Measurements from ENCODE around the gene TENT4A.

The TENT4A gene

DNA sequence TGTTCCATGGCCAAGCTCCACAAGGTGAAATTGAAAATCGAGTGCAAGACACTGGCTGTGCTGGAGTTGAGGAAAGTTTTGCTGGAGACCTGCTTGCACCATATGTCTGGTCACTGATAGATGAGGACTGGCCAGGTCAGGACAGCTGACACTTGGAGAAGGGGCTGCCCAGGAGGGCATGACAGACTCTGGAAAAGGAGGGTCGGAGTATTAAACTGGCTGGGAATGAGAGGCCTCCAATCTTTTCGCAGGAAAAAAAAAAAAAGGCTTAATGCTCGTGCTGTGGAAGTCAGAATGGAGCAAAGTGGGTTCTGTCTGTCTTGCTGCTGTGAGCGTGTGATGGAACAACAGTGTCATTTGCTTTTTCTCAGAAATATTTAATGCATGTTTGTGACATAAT is 5.5 kb downstream of the TENT4A start:
- Histone ChIP-seq H2BK120ac (ENCODE audit: low read depth, low read length) (no peak overlapping the region), H3K4ac (ENCODE audit: low read depth, low read length) (no peak overlapping the region), H3K56ac (ENCODE audit: low read length) (no peak overlapping the region), H3K79me1 (ENCODE audit: low read length) (peaks cover 48% of the 10 kb centered on the region), H3K18ac (ENCODE audit: low read length) (no peak overlapping the region), H3K4me3 (ENCODE audit: low read length) (no peak overlapping the region), H3K27me3 (ENCODE audit: insufficient read depth, low read length, poor library complexity) (no peaks in the 10 kb centered on the region), H3K36me3 (ENCODE audit: control insufficient read depth, insufficient read depth, low read length) (no peaks in the 10 kb centered on the region), H2AK5ac (ENCODE audit: low read length) (no peak overlapping the region), H3K4me2 (ENCODE audit: low read length) (no peak overlapping the region), H3K9ac (ENCODE audit: low read length) (no peak overlapping the region), H2BK15ac (replicated peaks; ENCODE audit: low read depth) (no peak overlapping the region), H3K23ac (ENCODE audit: low read length) (no peak overlapping the region), H3K79me2 (ENCODE audit: control insufficient read depth, insufficient read depth, low read length) (peaks cover 84% of the 10 kb centered on the region), H4K8ac (ENCODE audit: low read depth, low read length) (no peak overlapping the region), H2BK5ac (ENCODE audit: low read length) (no peak overlapping the region), H3K4me1 (ENCODE audit: control insufficient read depth, low read depth, low read length) (peaks cover 8% of the 10 kb centered on the region), H3K27ac (ENCODE audit: low read depth, low read length) (no peak overlapping the region), H4K5ac (ENCODE audit: low read length) (no peak overlapping the region)
- WGBS (ENCODE audit: extremely low coverage, insufficient coverage, low lambda C conversion rate) = no CpG with 5 or more reads among the region's 5 CpGs
- DNase-seq = no peak

DNA sequence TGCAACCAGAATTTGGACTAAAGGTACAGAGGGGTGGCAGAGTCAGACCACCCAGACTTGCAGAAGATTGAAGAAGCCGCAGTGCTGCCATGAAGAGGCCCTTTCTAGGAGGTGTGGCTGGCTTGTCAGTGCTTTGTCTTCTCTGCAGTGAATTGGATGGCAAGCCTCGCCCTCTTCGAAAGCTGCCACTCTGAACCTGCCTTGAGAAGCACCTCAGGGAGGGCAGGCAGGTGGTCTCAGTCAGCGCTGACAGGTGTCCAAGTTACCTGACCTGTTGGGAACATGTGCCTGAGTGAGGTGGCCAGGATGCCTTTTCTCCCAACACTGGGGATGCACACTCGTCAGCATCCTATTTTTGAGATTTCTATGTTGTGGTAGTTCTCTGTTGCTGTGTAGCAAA is 6.2 kb downstream of the TENT4A start:
- Histone ChIP-seq H2BK15ac (replicated peaks; ENCODE audit: low read depth) (no peak overlapping the region), H3K4me1 (ENCODE audit: control insufficient read depth, low read depth, low read length) (peaks cover 8% of the 10 kb centered on the region), H3K18ac (ENCODE audit: low read length) (no peak overlapping the region), H2AK5ac (ENCODE audit: low read length) (no peak overlapping the region), H3K4me2 (ENCODE audit: low read length) (no peak overlapping the region), H4K5ac (ENCODE audit: low read length) (no peak overlapping the region), H3K56ac (ENCODE audit: low read length) (no peak overlapping the region), H3K23ac (ENCODE audit: low read length) (no peak overlapping the region), H4K8ac (ENCODE audit: low read depth, low read length) (no peak overlapping the region), H3K27ac (ENCODE audit: low read depth, low read length) (no peak overlapping the region), H3K36me3 (ENCODE audit: control insufficient read depth, insufficient read depth, low read length) (no peaks in the 10 kb centered on the region), H3K4ac (ENCODE audit: low read depth, low read length) (no peak overlapping the region), H3K9ac (ENCODE audit: low read length) (no peak overlapping the region), H2BK120ac (ENCODE audit: low read depth, low read length) (no peak overlapping the region), H3K79me2 (ENCODE audit: control insufficient read depth, insufficient read depth, low read length) (peaks cover 86% of the 10 kb centered on the region), H3K27me3 (ENCODE audit: insufficient read depth, low read length, poor library complexity) (no peaks in the 10 kb centered on the region), H3K4me3 (ENCODE audit: low read length) (no peak overlapping the region), H3K79me1 (ENCODE audit: low read length) (peaks cover 52% of the 10 kb centered on the region), H2BK5ac (ENCODE audit: low read length) (no peak overlapping the region)
- no peak for DNase-seq
- WGBS (ENCODE audit: extremely low coverage, insufficient coverage, low lambda C conversion rate) = no CpG with 5 or more reads among the region's 5 CpGs

DNA sequence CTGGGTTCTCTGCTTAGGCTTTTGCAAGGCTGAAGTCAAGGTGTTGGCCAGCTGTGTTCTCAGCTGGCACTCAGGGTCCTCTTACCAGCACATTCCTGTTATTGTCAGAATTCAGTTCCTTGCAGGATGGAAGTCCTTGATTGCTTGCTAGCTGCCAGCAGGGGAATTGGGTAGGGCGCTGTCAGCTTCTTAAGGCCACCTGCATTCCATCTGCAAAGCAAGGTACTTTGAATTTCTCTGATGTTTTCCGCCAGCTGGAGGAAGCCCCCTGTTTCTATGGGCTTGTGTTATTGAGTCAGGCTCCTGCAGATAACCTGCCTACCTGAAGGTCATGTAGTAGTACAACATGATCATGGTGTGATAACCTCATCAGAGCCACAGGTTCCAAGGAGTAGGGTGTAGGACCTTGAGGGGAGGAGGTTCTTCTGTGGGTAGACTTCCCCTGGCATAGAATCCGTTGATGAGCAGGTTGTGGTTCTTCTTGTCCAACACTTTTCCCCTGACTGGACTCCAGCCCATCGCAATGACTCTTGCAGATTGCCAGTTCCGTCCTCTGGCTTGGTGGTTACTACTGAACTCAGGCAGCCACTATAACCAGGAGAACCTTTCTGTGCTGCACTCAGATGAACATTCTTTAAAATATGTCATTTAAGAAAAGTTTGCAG is 6.8 kb downstream of the TENT4A start:
- Histone ChIP-seq H3K27ac (ENCODE audit: low read depth, low read length) (no peak overlapping the region), H4K5ac (ENCODE audit: low read length) (no peak overlapping the region), H2BK15ac (replicated peaks; ENCODE audit: low read depth) (no peak overlapping the region), H2BK120ac (ENCODE audit: low read depth, low read length) (no peak overlapping the region), H3K9ac (ENCODE audit: low read length) (no peak overlapping the region), H3K27me3 (ENCODE audit: insufficient read depth, low read length, poor library complexity) (no peaks in the 10 kb centered on the region), H3K23ac (ENCODE audit: low read length) (no peak overlapping the region), H3K18ac (ENCODE audit: low read length) (no peak overlapping the region), H3K4me1 (ENCODE audit: control insufficient read depth, low read depth, low read length) (peaks cover 8% of the 10 kb centered on the region), H3K56ac (ENCODE audit: low read length) (no peak overlapping the region), H3K36me3 (ENCODE audit: control insufficient read depth, insufficient read depth, low read length) (no peaks in the 10 kb centered on the region), H3K79me2 (ENCODE audit: control insufficient read depth, insufficient read depth, low read length) (peaks cover 86% of the 10 kb centered on the region), H3K4ac (ENCODE audit: low read depth, low read length) (no peak overlapping the region), H3K79me1 (ENCODE audit: low read length) (peaks cover 54% of the 10 kb centered on the region), H2BK5ac (ENCODE audit: low read length) (no peak overlapping the region), H2AK5ac (ENCODE audit: low read length) (no peak overlapping the region), H3K4me3 (ENCODE audit: low read length) (no peak overlapping the region), H4K8ac (ENCODE audit: low read depth, low read length) (no peak overlapping the region), H3K4me2 (ENCODE audit: low read length) (no peak overlapping the region)
- DNase-seq = peak; percentile 25
- no CpG with 5 or more reads among the region's 5 CpGs for WGBS (ENCODE audit: extremely low coverage, insufficient coverage, low lambda C conversion rate)

DNA sequence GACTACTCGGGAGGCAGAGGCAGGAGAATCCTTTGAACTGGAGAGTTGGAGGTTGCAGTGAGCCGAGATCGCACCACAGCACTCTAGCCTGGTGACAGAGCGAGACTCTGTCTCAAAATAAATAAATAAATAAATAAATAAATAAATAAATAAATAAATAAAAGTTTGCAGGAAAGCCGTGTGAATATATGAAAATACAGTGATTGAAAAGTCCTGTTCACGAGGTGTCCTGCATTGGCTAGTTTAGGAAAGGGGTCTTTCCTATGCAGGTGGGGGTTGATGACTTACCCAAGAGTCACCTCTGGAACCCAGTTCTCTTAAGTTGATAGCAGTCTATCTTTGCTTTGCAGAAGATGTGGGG is 7.3 kb downstream of the TENT4A start:
- no peak overlapping the region for H3K9ac ChIP-seq (ENCODE audit: low read length)
- peaks cover 6% of the 10 kb centered on the region for H3K4me1 ChIP-seq (ENCODE audit: control insufficient read depth, low read depth, low read length)
- no peak overlapping the region for H3K56ac ChIP-seq (ENCODE audit: low read length)
- no peaks in the 10 kb centered on the region for H3K36me3 ChIP-seq (ENCODE audit: control insufficient read depth, insufficient read depth, low read length)
- H2BK5ac ChIP-seq (ENCODE audit: low read length) = no peak overlapping the region
- no peak overlapping the region for H2BK15ac ChIP-seq (replicated peaks; ENCODE audit: low read depth)
- no peak overlapping the region for H2AK5ac ChIP-seq (ENCODE audit: low read length)
- H3K79me2 ChIP-seq (ENCODE audit: control insufficient read depth, insufficient read depth, low read length) = peaks cover 85% of the 10 kb centered on the region
- H3K79me1 ChIP-seq (ENCODE audit: low read length) = peaks cover 50% of the 10 kb centered on the region
- no CpG with 5 or more reads among the region's 6 CpGs for WGBS (ENCODE audit: extremely low coverage, insufficient coverage, low lambda C conversion rate)
- H3K27ac ChIP-seq (ENCODE audit: low read depth, low read length) = no peak overlapping the region
- H3K18ac ChIP-seq (ENCODE audit: low read length) = no peak overlapping the region
- no peaks in the 10 kb centered on the region for H3K27me3 ChIP-seq (ENCODE audit: insufficient read depth, low read length, poor library complexity)
- H4K8ac ChIP-seq (ENCODE audit: low read depth, low read length) = no peak overlapping the region
- no peak for DNase-seq
- H3K4me2 ChIP-seq (ENCODE audit: low read length) = no peak overlapping the region
- H3K4me3 ChIP-seq (ENCODE audit: low read length) = no peak overlapping the region
- H3K23ac ChIP-seq (ENCODE audit: low read length) = no peak overlapping the region
- no peak overlapping the region for H2BK120ac ChIP-seq (ENCODE audit: low read depth, low read length)
- no peak overlapping the region for H3K4ac ChIP-seq (ENCODE audit: low read depth, low read length)
- no peak overlapping the region for H4K5ac ChIP-seq (ENCODE audit: low read length)

DNA sequence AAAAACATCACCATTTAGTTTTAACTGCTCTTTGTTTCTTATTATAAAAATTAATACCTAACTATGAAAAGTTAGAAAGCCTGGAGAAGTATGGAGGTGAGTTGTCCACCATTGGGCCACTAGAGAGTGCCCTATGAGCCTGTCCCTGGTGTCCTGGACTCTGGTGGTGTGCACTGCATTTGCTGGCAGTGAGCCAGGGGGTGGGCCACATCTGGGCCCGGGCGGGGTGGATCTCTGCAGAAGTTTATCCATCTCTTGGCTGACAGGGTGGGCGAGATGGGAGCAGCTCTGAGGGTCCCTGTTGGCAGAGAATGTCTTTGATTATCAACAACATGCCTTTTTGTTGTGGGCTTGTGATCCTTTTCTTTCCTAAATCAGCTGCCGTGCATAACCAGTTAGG is 8.2 kb downstream of the TENT4A start:
- Histone ChIP-seq H3K79me2 (ENCODE audit: control insufficient read depth, insufficient read depth, low read length) (peaks cover 85% of the 10 kb centered on the region), H2BK5ac (ENCODE audit: low read length) (no peak overlapping the region), H3K56ac (ENCODE audit: low read length) (no peak overlapping the region), H3K79me1 (ENCODE audit: low read length) (peaks cover 51% of the 10 kb centered on the region), H2BK15ac (replicated peaks; ENCODE audit: low read depth) (no peak overlapping the region), H3K27me3 (ENCODE audit: insufficient read depth, low read length, poor library complexity) (no peaks in the 10 kb centered on the region), H3K27ac (ENCODE audit: low read depth, low read length) (no peak overlapping the region), H3K4ac (ENCODE audit: low read depth, low read length) (no peak overlapping the region), H3K18ac (ENCODE audit: low read length) (no peak overlapping the region), H3K36me3 (ENCODE audit: control insufficient read depth, insufficient read depth, low read length) (no peaks in the 10 kb centered on the region), H3K9ac (ENCODE audit: low read length) (no peak overlapping the region), H2AK5ac (ENCODE audit: low read length) (no peak overlapping the region), H3K4me1 (ENCODE audit: control insufficient read depth, low read depth, low read length) (no peaks in the 10 kb centered on the region), H3K4me2 (ENCODE audit: low read length) (no peak overlapping the region), H4K8ac (ENCODE audit: low read depth, low read length) (no peak overlapping the region), H4K5ac (ENCODE audit: low read length) (no peak overlapping the region), H3K4me3 (ENCODE audit: low read length) (no peak overlapping the region), H2BK120ac (ENCODE audit: low read depth, low read length) (no peak overlapping the region), H3K23ac (ENCODE audit: low read length) (no peak overlapping the region)
- no CpG with 5 or more reads among the region's 4 CpGs for WGBS (ENCODE audit: extremely low coverage, insufficient coverage, low lambda C conversion rate)
- DNase-seq = no peak

- Histone ChIP-seq H3K79me2 (ENCODE audit: control insufficient read depth, insufficient read depth, low read length) (peaks cover 85% of the 10 kb centered on the region), H3K4ac (ENCODE audit: low read depth, low read length) (no peak overlapping the region), H4K8ac (ENCODE audit: low read depth, low read length) (no peak overlapping the region), H2BK15ac (replicated peaks; ENCODE audit: low read depth) (no peak overlapping the region), H3K36me3 (ENCODE audit: control insufficient read depth, insufficient read depth, low read length) (no peaks in the 10 kb centered on the region), H3K27ac (ENCODE audit: low read depth, low read length) (no peak overlapping the region), H4K5ac (ENCODE audit: low read length) (no peak overlapping the region), H2BK5ac (ENCODE audit: low read length) (no peak overlapping the region), H3K4me3 (ENCODE audit: low read length) (no peak overlapping the region), H3K23ac (ENCODE audit: low read length) (no peak overlapping the region), H3K27me3 (ENCODE audit: insufficient read depth, low read length, poor library complexity) (no peaks in the 10 kb centered on the region), H3K9ac (ENCODE audit: low read length) (no peak overlapping the region), H3K18ac (ENCODE audit: low read length) (no peak overlapping the region), H2AK5ac (ENCODE audit: low read length) (no peak overlapping the region), H3K79me1 (ENCODE audit: low read length) (peaks cover 53% of the 10 kb centered on the region), H3K4me2 (ENCODE audit: low read length) (no peak overlapping the region), H2BK120ac (ENCODE audit: low read depth, low read length) (no peak overlapping the region), H3K4me1 (ENCODE audit: control insufficient read depth, low read depth, low read length) (no peaks in the 10 kb centered on the region), H3K56ac (ENCODE audit: low read length) (no peak overlapping the region)
- DNase-seq = no peak
- no CpG with 5 or more reads among the region's 6 CpGs for WGBS (ENCODE audit: extremely low coverage, insufficient coverage, low lambda C conversion rate)
Observed at GRCh38 chr5:6722015-6722414, 8.8 kb downstream of the TENT4A start.

Data from mesendoderm (in vitro differentiated cells).